T-helper 2 cell treated with Interferon-gamma antibody and Interleukin-4, amounts not matched to agents 100 ng/mL and 5 ng/mL, for 36 hours (primary cell): ENCODE results near the gene ARHGAP26. TPM values are rescaled to one million over a fixed set of nuclear protein-coding genes. Genes with fewer than 3 reads are reported as not detected.
"Not testable (repeated sequence)": the region's sequence is repeated elsewhere in the genome, so short reads cannot be mapped to it uniquely, and the experiment has no call there.

Experiments used
- intact Hi-C: fragments of 100-400 bp; cut with micrococcal nuclease; formaldehyde crosslinking; loops from one replicate; pipeline ENCODE4 v1.15.1; 2023
- total RNA-seq: library from RNA; stranded (reverse); gene quantifications from 2 replicates; pipeline ENCODE4 v1.2.3, GENCODE V29; 2022

ARHGAP26 gene
- total RNA-seq, 1 donor from 2014 or later: 24.7 TPM

GRCh38 chr5:142977363-142978051 is 207.3 kb downstream of the ARHGAP26 start:
- intact Hi-C loops: loop anchor here (2.0 kb wide), 1 partner anchor 25 kb away; no protein-coding TSS in a partner anchor

GRCh38 chr5:142978252-142978651 is 208.1 kb downstream of the ARHGAP26 start:
- intact Hi-C loops: no loop called here

GRCh38 chr5:142978726-142979125 is 208.5 kb downstream of the ARHGAP26 start:
- intact Hi-C loops: no loop called here

GRCh38 chr5:142979636-142980035 is 209.5 kb downstream of the ARHGAP26 start:
- intact Hi-C loops: no loop called here

GRCh38 chr5:142981475-142981874 is 211.3 kb downstream of the ARHGAP26 start:
- intact Hi-C loops: no loop called here

GRCh38 chr5:142981886-142982820 is 212.0 kb downstream of the ARHGAP26 start:
- intact Hi-C loops: no loop called here

- intact Hi-C loops: no loop called here
These were observed 212.6 kb downstream of the ARHGAP26 start for GRCh38 chr5:142982821-142983200.

- intact Hi-C loops: no loop called here
These were observed 213.8 kb downstream of the ARHGAP26 start for GRCh38 chr5:142984011-142984410.

GRCh38 chr5:142984525-142984924 is 214.3 kb downstream of the ARHGAP26 start:
- intact Hi-C loops: no loop called here

- intact Hi-C loops: not testable (repeated sequence)
These were observed 219.1 kb downstream of the ARHGAP26 start for GRCh38 chr5:142989270-142989669.

GRCh38 chr5:142990073-142990472 is 219.9 kb downstream of the ARHGAP26 start:
- intact Hi-C loops: not testable (repeated sequence)

GRCh38 chr5:142994218-142994617 is 224.0 kb downstream of the ARHGAP26 start:
- intact Hi-C loops: no loop called here

GRCh38 chr5:142995621-142996020 is 225.4 kb downstream of the ARHGAP26 start:
- intact Hi-C loops: not testable (repeated sequence)

GRCh38 chr5:142997591-142997990 is 227.4 kb downstream of the ARHGAP26 start:
- intact Hi-C loops: no loop called here

GRCh38 chr5:142998316-142999020 is 228.3 kb downstream of the ARHGAP26 start:
- intact Hi-C loops: no loop called here

- intact Hi-C loops: loop anchor here (5.0 to 10.0 kb wide), 3 partner anchors 694 to 1172 kb away; partner anchors contain the start of genes GNPDA1, KCTD16 and YIPF5
These were observed 230.4 kb downstream of the ARHGAP26 start for GRCh38 chr5:143000551-143000950.

GRCh38 chr5:143001764-143002351 is 231.7 kb downstream of the ARHGAP26 start:
- intact Hi-C loops: loop anchor here (1.0 to 10.0 kb wide), 6 partner anchors 25 to 1170 kb away; partner anchors contain the start of genes GNPDA1, KCTD16 and YIPF5

- intact Hi-C loops: loop anchor here (1.0 to 10.0 kb wide), 9 partner anchors 26 to 1170 kb away; partner anchors contain the start of genes GNPDA1, KCTD16 and YIPF5
These were observed 232.5 kb downstream of the ARHGAP26 start for GRCh38 chr5:143002459-143003327.

GRCh38 chr5:143003328-143003636 is 233.1 kb downstream of the ARHGAP26 start:
- intact Hi-C loops: loop anchor here (1.0 to 10.0 kb wide), 8 partner anchors 26 to 1169 kb away; partner anchors contain the start of genes GNPDA1, KCTD16 and YIPF5
